ENCODE results near the gene GNA14. TPM values are rescaled to one million over a fixed set of nuclear protein-coding genes. Genes with fewer than 3 reads are reported as not detected.

Gene GNA14
- total and polyA plus RNA-seq, 5 donors from 2014 or later, result not detected

DNA sequence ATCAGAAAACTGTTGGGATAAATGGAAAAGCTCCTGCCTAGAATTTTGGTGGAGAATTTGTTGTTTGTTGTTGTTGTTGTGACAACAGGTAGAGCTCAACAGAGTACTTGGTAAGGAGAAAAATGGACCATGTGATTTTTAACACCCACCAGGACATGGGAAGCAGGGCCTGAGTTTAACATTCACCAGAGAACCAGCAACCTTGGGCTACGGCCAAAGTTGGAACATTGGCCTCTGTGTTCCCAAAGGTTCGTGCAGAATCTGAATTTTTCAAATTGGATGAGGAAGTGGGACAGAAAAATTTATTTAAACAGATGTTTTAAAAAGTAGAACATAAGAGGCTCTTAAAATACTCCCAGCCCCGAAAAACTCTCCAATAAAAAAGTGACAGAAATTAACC lies 127.0 kb downstream of the GNA14 start:
- H3K27me3 ChIP-seq (ENCODE audit: control insufficient read depth, insufficient read depth, low read length), result no peaks in the 10 kb centered on the region
- Mint-ChIP-seq H3K27ac (no peak overlapping the region), H3K36me3 (no peaks in the 10 kb centered on the region), H3K27me3 (peaks cover 7% of the 10 kb centered on the region), H3K9me3 (no peaks in the 10 kb centered on the region), H3K4me3 (no peak overlapping the region), H3K4me1 (no peaks in the 10 kb centered on the region)
- H3K9me3 ChIP-seq (ENCODE audit: control insufficient read depth in 2 of 2, low read length in 2 of 2), result no peaks in the 10 kb centered on the region
- no peak overlapping the region for H3K4me3 ChIP-seq (ENCODE audit: low read depth, low read length)
- no peak for DNase-seq
- ATAC-seq (ENCODE audit: low read depth in 2 of 2), result no peak
- no peaks in the 10 kb centered on the region for H3K4me1 ChIP-seq (ENCODE audit: control insufficient read depth, insufficient read depth, low read length, poor library complexity, severe bottlenecking)
- H3K27ac ChIP-seq (ENCODE audit: insufficient read depth, low read length, poor library complexity, severe bottlenecking), result no peak overlapping the region
- no peaks in the 10 kb centered on the region for H3K36me3 ChIP-seq (ENCODE audit: control insufficient read depth, insufficient read depth, low read length)

- no peaks in the 10 kb centered on the region for H3K9me3 Mint-ChIP-seq
- Histone ChIP-seq H3K4me1 (ENCODE audit: control insufficient read depth, insufficient read depth, low read length, poor library complexity, severe bottlenecking) (no peaks in the 10 kb centered on the region), H3K36me3 (ENCODE audit: control insufficient read depth, insufficient read depth, low read length) (no peaks in the 10 kb centered on the region), H3K27me3 (ENCODE audit: control insufficient read depth, insufficient read depth, low read length) (no peaks in the 10 kb centered on the region), H3K4me3 (ENCODE audit: low read depth, low read length) (no peak overlapping the region), H3K27ac (ENCODE audit: insufficient read depth, low read length, poor library complexity, severe bottlenecking) (no peak overlapping the region), H3K9me3 (ENCODE audit: control insufficient read depth in 2 of 2, low read length in 2 of 2) (no peaks in the 10 kb centered on the region)
- no peaks in the 10 kb centered on the region for H3K36me3 Mint-ChIP-seq
- no peak for ATAC-seq (ENCODE audit: low read depth in 2 of 2)
- H3K4me1 Mint-ChIP-seq, result peaks cover 0 to 8% (median 0%) of the 10 kb centered on the region in 4 donors
- H3K4me3 Mint-ChIP-seq, result no peak overlapping the region
- no peak for DNase-seq
- no peak overlapping the region for H3K27ac Mint-ChIP-seq
- peaks cover 11% of the 10 kb centered on the region for H3K27me3 Mint-ChIP-seq
These were observed 129.4 kb downstream of the GNA14 start for GRCh38 chr9:77518688-77519087.

DNA sequence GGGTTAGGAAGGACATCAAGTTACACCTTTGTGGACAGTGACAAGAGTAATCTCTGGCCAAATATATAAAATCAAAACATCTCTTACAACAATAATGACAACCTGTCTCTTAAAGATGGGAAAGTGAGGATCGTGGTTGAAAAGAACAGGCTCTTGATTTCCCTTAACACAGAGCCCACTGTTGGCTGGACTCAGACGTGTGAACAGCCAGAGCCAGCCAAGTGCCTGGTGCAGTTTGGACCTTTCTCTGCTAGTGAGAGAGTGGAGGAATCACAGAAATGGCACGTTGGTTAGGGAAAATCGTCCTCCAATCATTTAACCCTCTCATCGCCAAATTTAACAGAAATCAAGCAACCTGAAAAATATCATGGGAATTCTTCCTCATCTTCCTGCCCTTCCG lies 131.3 kb downstream of the GNA14 start:
- ATAC-seq (ENCODE audit: low read depth in 2 of 2) (no peak), DNase-seq (no peak)
- Mint-ChIP-seq H3K4me1 (peaks cover 0 to 8% (median 0%) of the 10 kb centered on the region in 4 donors), H3K36me3 (no peaks in the 10 kb centered on the region), H3K27ac (no peak overlapping the region), H3K9me3 (no peaks in the 10 kb centered on the region), H3K4me3 (no peak overlapping the region), H3K27me3 (peaks cover 12% of the 10 kb centered on the region)
- Histone ChIP-seq H3K4me3 (ENCODE audit: low read depth, low read length) (no peak overlapping the region), H3K9me3 (ENCODE audit: control insufficient read depth in 2 of 2, low read length in 2 of 2) (no peaks in the 10 kb centered on the region), H3K27me3 (ENCODE audit: control insufficient read depth, insufficient read depth, low read length) (no peaks in the 10 kb centered on the region), H3K4me1 (ENCODE audit: control insufficient read depth, insufficient read depth, low read length, poor library complexity, severe bottlenecking) (no peaks in the 10 kb centered on the region), H3K27ac (ENCODE audit: insufficient read depth, low read length, poor library complexity, severe bottlenecking) (no peak overlapping the region), H3K36me3 (ENCODE audit: control insufficient read depth, insufficient read depth, low read length) (no peaks in the 10 kb centered on the region)

- no peaks in the 10 kb centered on the region for H3K36me3 Mint-ChIP-seq
- peaks cover 0 to 8% (median 0%) of the 10 kb centered on the region in 4 donors for H3K4me1 Mint-ChIP-seq
- H3K9me3 ChIP-seq (ENCODE audit: control insufficient read depth in 2 of 2, low read length in 2 of 2), result no peaks in the 10 kb centered on the region
- no peak overlapping the region for H3K27ac Mint-ChIP-seq
- no peak overlapping the region for H3K27ac ChIP-seq (ENCODE audit: insufficient read depth, low read length, poor library complexity, severe bottlenecking)
- no peaks in the 10 kb centered on the region for H3K9me3 Mint-ChIP-seq
- no peaks in the 10 kb centered on the region for H3K36me3 ChIP-seq (ENCODE audit: control insufficient read depth, insufficient read depth, low read length)
- peaks cover 12% of the 10 kb centered on the region for H3K27me3 Mint-ChIP-seq
- no peaks in the 10 kb centered on the region for H3K27me3 ChIP-seq (ENCODE audit: control insufficient read depth, insufficient read depth, low read length)
- DNase-seq (no peak), ATAC-seq (ENCODE audit: low read depth in 2 of 2) (no peak)
- no peaks in the 10 kb centered on the region for H3K4me1 ChIP-seq (ENCODE audit: control insufficient read depth, insufficient read depth, low read length, poor library complexity, severe bottlenecking)
- H3K4me3 Mint-ChIP-seq, result no peak overlapping the region
- H3K4me3 ChIP-seq (ENCODE audit: low read depth, low read length), result no peak overlapping the region
These were observed 133.0 kb downstream of the GNA14 start for GRCh38 chr9:77514886-77515711.

- H3K36me3 ChIP-seq (ENCODE audit: control insufficient read depth, insufficient read depth, low read length), result no peaks in the 10 kb centered on the region
- H3K4me1 ChIP-seq (ENCODE audit: control insufficient read depth, insufficient read depth, low read length, poor library complexity, severe bottlenecking), result no peaks in the 10 kb centered on the region
- ATAC-seq (ENCODE audit: low read depth in 2 of 2) (no peak), DNase-seq (no peak)
- Mint-ChIP-seq H3K27me3 (peaks cover 14% of the 10 kb centered on the region), H3K36me3 (no peaks in the 10 kb centered on the region), H3K27ac (peak overlapping the region in 1 of 3 donors; percentile 83), H3K4me3 (no peak overlapping the region), H3K4me1 (peaks cover 0 to 8% (median 0%) of the 10 kb centered on the region in 4 donors), H3K9me3 (no peaks in the 10 kb centered on the region)
- no peak overlapping the region for H3K27ac ChIP-seq (ENCODE audit: insufficient read depth, low read length, poor library complexity, severe bottlenecking)
- H3K27me3 ChIP-seq (ENCODE audit: control insufficient read depth, insufficient read depth, low read length), result no peaks in the 10 kb centered on the region
- H3K9me3 ChIP-seq (ENCODE audit: control insufficient read depth in 2 of 2, low read length in 2 of 2), result no peaks in the 10 kb centered on the region
- H3K4me3 ChIP-seq (ENCODE audit: low read depth, low read length), result no peak overlapping the region
These were observed 134.7 kb downstream of the GNA14 start for GRCh38 chr9:77513457-77513856.

DNA sequence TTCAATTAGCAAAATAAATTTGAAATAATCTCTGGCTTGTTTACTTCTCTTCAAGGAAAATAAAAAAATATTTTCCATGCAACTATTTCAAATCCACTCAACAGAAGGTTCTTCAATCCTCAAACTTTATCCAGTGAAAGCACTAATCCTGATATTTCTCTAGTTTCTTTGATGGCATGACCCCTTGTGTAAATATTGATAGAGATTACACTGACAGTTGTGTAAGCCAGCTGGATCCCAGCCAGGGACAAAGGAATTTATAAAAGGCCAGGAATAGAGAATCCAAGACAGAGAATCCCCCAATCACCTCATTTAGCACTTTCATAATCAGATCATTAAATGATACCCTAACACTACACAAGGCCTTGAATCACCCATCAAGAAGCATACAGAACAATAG lies 135.2 kb downstream of the GNA14 start:
- Mint-ChIP-seq H3K27ac (no peak overlapping the region), H3K4me1 (peaks cover 0 to 8% (median 0%) of the 10 kb centered on the region in 4 donors), H3K4me3 (no peak overlapping the region), H3K27me3 (peaks cover 12% of the 10 kb centered on the region), H3K9me3 (no peaks in the 10 kb centered on the region), H3K36me3 (no peaks in the 10 kb centered on the region)
- Histone ChIP-seq H3K4me3 (ENCODE audit: low read depth, low read length) (no peak overlapping the region), H3K27ac (ENCODE audit: insufficient read depth, low read length, poor library complexity, severe bottlenecking) (no peak overlapping the region), H3K9me3 (ENCODE audit: control insufficient read depth in 2 of 2, low read length in 2 of 2) (no peaks in the 10 kb centered on the region), H3K36me3 (ENCODE audit: control insufficient read depth, insufficient read depth, low read length) (no peaks in the 10 kb centered on the region), H3K27me3 (ENCODE audit: control insufficient read depth, insufficient read depth, low read length) (peaks cover 2% of the 10 kb centered on the region), H3K4me1 (ENCODE audit: control insufficient read depth, insufficient read depth, low read length, poor library complexity, severe bottlenecking) (no peaks in the 10 kb centered on the region)
- ATAC-seq (ENCODE audit: low read depth in 2 of 2), result no peak
- DNase-seq, result no peak

DNA sequence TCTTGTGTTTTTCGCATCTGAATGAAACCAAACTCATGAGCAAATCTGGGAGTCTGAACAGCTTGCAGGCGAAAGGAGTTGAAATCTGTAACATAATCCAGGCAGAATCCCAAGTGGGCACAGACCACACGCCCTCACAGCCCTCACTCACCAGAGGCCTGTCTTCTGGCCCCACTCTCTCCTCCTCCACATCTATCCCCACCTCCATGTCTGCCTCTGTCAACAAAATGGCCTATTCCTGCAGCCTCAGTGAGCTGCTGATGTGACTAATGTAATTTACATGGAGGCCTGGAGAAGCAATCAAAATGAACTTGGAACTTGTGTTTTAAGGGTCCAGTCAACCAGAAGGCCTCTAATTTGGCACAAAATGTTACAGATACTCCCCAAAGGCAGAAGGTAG lies 136.6 kb downstream of the GNA14 start:
- ATAC-seq (ENCODE audit: low read depth in 2 of 2), result no peak
- H3K27ac Mint-ChIP-seq, result no peak overlapping the region
- DNase-seq, result no peak
- no peaks in the 10 kb centered on the region for H3K4me1 ChIP-seq (ENCODE audit: control insufficient read depth, insufficient read depth, low read length, poor library complexity, severe bottlenecking)
- peaks cover 14% of the 10 kb centered on the region for H3K27me3 Mint-ChIP-seq
- H3K9me3 ChIP-seq (ENCODE audit: control insufficient read depth in 2 of 2, low read length in 2 of 2), result no peaks in the 10 kb centered on the region
- no peaks in the 10 kb centered on the region for H3K36me3 ChIP-seq (ENCODE audit: control insufficient read depth, insufficient read depth, low read length)
- no peaks in the 10 kb centered on the region for H3K9me3 Mint-ChIP-seq
- no peak overlapping the region for H3K4me3 Mint-ChIP-seq
- H3K36me3 Mint-ChIP-seq, result no peaks in the 10 kb centered on the region
- H3K27me3 ChIP-seq (ENCODE audit: control insufficient read depth, insufficient read depth, low read length), result peaks cover 2% of the 10 kb centered on the region
- H3K27ac ChIP-seq (ENCODE audit: insufficient read depth, low read length, poor library complexity, severe bottlenecking), result no peak overlapping the region
- peaks cover 0 to 8% (median 0%) of the 10 kb centered on the region in 4 donors for H3K4me1 Mint-ChIP-seq
- no peak overlapping the region for H3K4me3 ChIP-seq (ENCODE audit: low read depth, low read length)

- H3K36me3 ChIP-seq (ENCODE audit: control insufficient read depth, insufficient read depth, low read length), result no peaks in the 10 kb centered on the region
- no peak overlapping the region for H3K27ac ChIP-seq (ENCODE audit: insufficient read depth, low read length, poor library complexity, severe bottlenecking)
- Mint-ChIP-seq H3K4me1 (peaks cover 0 to 8% (median 0%) of the 10 kb centered on the region in 4 donors), H3K27ac (no peak overlapping the region), H3K27me3 (peaks cover 14% of the 10 kb centered on the region), H3K36me3 (no peaks in the 10 kb centered on the region), H3K4me3 (no peak overlapping the region), H3K9me3 (no peaks in the 10 kb centered on the region)
- ATAC-seq (ENCODE audit: low read depth in 2 of 2) (no peak), DNase-seq (no peak)
- H3K9me3 ChIP-seq (ENCODE audit: control insufficient read depth in 2 of 2, low read length in 2 of 2), result no peaks in the 10 kb centered on the region
- H3K4me3 ChIP-seq (ENCODE audit: low read depth, low read length), result no peak overlapping the region
- H3K4me1 ChIP-seq (ENCODE audit: control insufficient read depth, insufficient read depth, low read length, poor library complexity, severe bottlenecking), result no peaks in the 10 kb centered on the region
- H3K27me3 ChIP-seq (ENCODE audit: control insufficient read depth, insufficient read depth, low read length), result peaks cover 2% of the 10 kb centered on the region
These were observed 137.5 kb downstream of the GNA14 start for GRCh38 chr9:77510666-77511065.
